Spleen (tissue), 7 donors: ENCODE results near the gene CLDN20.

Experiments
- CTCF ChIP-seq, 11 experiments: fragments of 200-600 bp in 7 of 11; fragments of 450-650 bp in 4 of 11; sonication (generic) in 4 of 11; IDR thresholded peaks in 8 of 11; conservative IDR thresholded peaks in 3 of 11; 1 replicate in 7 of 11; 2 replicates in 4 of 11; pipeline versions ENCODE4 v1.4.0 to v1.8.0; 2016 to 2021; ENCODE audit warnings: antibody characterized with exemption in 11 of 11, inconsistent platforms in 4 of 11, mild to moderate bottlenecking in 1 of 11
- POLR2A ChIP-seq, 3 donors: fragments of 450-650 bp; IDR thresholded peaks; one replicate each; pipeline ENCODE4 v1.5.1; 2017; ENCODE audit warnings: antibody characterized with exemption in 3 of 3, mild to moderate bottlenecking in 1 of 3
- donor health status: DM: no; HTN: no; CAD: no; lungs with moderate emphysema.
- donor health status: DM: no; HTN: no; CAD: no.
- donor health status: DM: no; HTN: no; CAD: no.

GRCh38 chr6:155248008-155249001, 15.5 kb upstream of the CLDN20 start:
- TF ChIP-seq CTCF (IDR thresholded peaks at IDR 0.05 in 8 of 11, conservative IDR thresholded peaks at IDR 0.05 in 3 of 11) (peak in 8 of 11 experiments; percentile 32 to 58 (median 43)), POLR2A (IDR thresholded peaks at IDR 0.05) (no peak)
